Neural progenitor cell (in vitro differentiated cells): ENCODE measurements around the gene PSMD11. TPM values are rescaled to one million over a fixed set of nuclear protein-coding genes. Genes with fewer than 3 reads are reported as not detected.

Source experiments
- DNase-seq: peaks from one replicate; pipeline ENCODE4 v3.0.0-alpha.2; 2016; ENCODE audit warnings: low spot score
- H2AFZ ChIP-seq: fragments of 200-600 bp; sonication (generic); replicated peaks from 2 replicates; pipeline ENCODE4 v1.6.1; 2016; ENCODE audit warnings: antibody characterized with exemption
- H3F3A ChIP-seq: fragments of 200-600 bp; sonication (generic); 2 replicates; pipeline ENCODE4 v1.6.1; 2016; ENCODE audit warnings: antibody characterized with exemption, low read depth
- H3K27ac ChIP-seq: fragments of 200-600 bp; sonication (generic); 2 replicates; pipeline ENCODE4 v1.5.1; 2016; ENCODE audit warnings: mild to moderate bottlenecking
- H3K27me3 ChIP-seq: fragments of 200-600 bp; sonication (generic); 2 replicates; pipeline ENCODE4 v1.6.1; 2016; ENCODE audit warnings: mild to moderate bottlenecking, moderate library complexity
- H3K36me3 ChIP-seq: fragments of 200-600 bp; sonication (generic); 2 replicates; pipeline ENCODE4 v1.5.1; 2016
- H3K4me1 ChIP-seq: fragments of 200-600 bp; sonication (generic); 2 replicates; pipeline ENCODE4 v1.6.1; 2016; ENCODE audit warnings: mixed run types
- H3K4me2 ChIP-seq: fragments of 200-600 bp; sonication (generic); 2 replicates; pipeline ENCODE4 v1.6.1; 2016
- H3K4me3 ChIP-seq: fragments of 200-600 bp; sonication (generic); 2 replicates; pipeline ENCODE4 v1.5.1; 2016
- H3K79me2 ChIP-seq: fragments of 200-600 bp; sonication (generic); 2 replicates; pipeline ENCODE4 v1.6.1; 2016; ENCODE audit warnings: low read depth
- H3K9ac ChIP-seq: fragments of 200-600 bp; sonication (generic); 2 replicates; pipeline ENCODE4 v1.6.1; 2016
- H3K9me3 ChIP-seq: fragments of 200-600 bp; sonication (generic); 2 replicates; pipeline ENCODE4 v1.5.1; 2016; ENCODE audit warnings: low read depth
- H4K20me1 ChIP-seq: fragments of 200-600 bp; sonication (generic); 2 replicates; pipeline ENCODE4 v1.6.1; 2016; ENCODE audit warnings: low read depth
- H3K27ac Mint-ChIP-seq: 3 replicates; pipeline ENCODE4 v1.8.0; 2021; ENCODE audit warnings: mixed read lengths
- H3K27me3 Mint-ChIP-seq: 2 replicates; pipeline ENCODE4 v1.8.0; 2022; ENCODE audit warnings: low read depth, mild to moderate bottlenecking, inconsistent platforms, moderate library complexity, mixed read lengths; ENCODE audit not compliant: insufficient read depth
- H3K36me3 Mint-ChIP-seq: 3 replicates; pipeline ENCODE4 v1.8.0; 2021; ENCODE audit warnings: mixed read lengths
- H3K4me1 Mint-ChIP-seq: 3 replicates; pipeline ENCODE4 v1.8.0; 2021; ENCODE audit warnings: mixed read lengths
- H3K4me3 Mint-ChIP-seq: 3 replicates; pipeline ENCODE4 v1.8.0; 2021; ENCODE audit warnings: mild to moderate bottlenecking, moderate library complexity, mixed read lengths
- H3K9me3 Mint-ChIP-seq: 3 replicates; pipeline ENCODE4 v1.8.0; 2020; ENCODE audit warnings: mixed read lengths
- EZH2 ChIP-seq: fragments of 200-600 bp; sonication (generic); IDR thresholded peaks from 2 replicates; pipeline ENCODE4 v1.6.1; 2017; ENCODE audit warnings: antibody characterized with exemption, mild to moderate bottlenecking, moderate library complexity
- EZH2phosphoT487 ChIP-seq: fragments of 200-600 bp; sonication (generic); IDR thresholded peaks from 2 replicates; pipeline ENCODE4 v1.6.1; 2017; ENCODE audit warnings: antibody characterized with exemption
- total RNA-seq: library from RNA; depleted of rRNA; stranded (reverse); fragments of >200 nt; gene quantifications from 2 replicates; pipeline ENCODE4 v1.2.3, GENCODE V29; 2015; ENCODE audit warnings: low replicate concordance
- TF ChIP-seq, protein P1 (sequence below): fragments of 200-600 bp; sonication (generic); IDR thresholded peaks from 2 replicates; pipeline ENCODE4 v1.5.1; 2017; ENCODE audit warnings: antibody characterized with exemption, mild to moderate bottlenecking

PSMD11 gene
- total RNA-seq, 1 donor from 2014 or later = 101 TPM

DNA sequence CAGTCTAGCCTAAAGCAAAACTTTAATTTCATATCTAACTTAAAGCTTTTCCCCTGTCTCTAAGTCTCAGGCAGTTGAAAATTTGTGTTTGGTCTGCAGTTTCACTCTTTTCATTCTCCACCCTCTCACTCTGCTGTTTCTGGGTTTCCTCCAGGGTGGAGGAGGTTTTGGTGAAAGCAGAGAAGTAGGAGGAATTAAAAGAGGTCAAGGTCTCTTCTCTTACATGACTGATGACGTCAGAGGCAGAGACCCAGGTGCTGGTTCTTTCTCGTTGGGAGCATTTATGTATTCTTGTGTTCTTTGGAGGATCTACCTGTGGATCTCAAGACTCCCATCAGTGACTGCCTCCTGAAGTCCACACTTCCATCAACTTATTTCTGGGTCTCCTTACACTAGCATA, 2.4 kb upstream of the PSMD11 start:
- Mint-ChIP-seq H3K36me3 (peaks cover 1% of the 10 kb centered on the region), H3K27me3 (peaks cover 4% of the 10 kb centered on the region), H3K9me3 (peaks cover 8% of the 10 kb centered on the region), H3K4me3 (no peak overlapping the region), H3K27ac (no peak overlapping the region), H3K4me1 (peaks cover 19% of the 10 kb centered on the region)
- peaks cover 7% of the 10 kb centered on the region for H3K4me1 ChIP-seq
- H3K27ac ChIP-seq = no peak overlapping the region
- TF ChIP-seq EZH2 (no peak), EZH2phosphoT487 (no peak)
- TF ChIP-seq, protein P1, sequence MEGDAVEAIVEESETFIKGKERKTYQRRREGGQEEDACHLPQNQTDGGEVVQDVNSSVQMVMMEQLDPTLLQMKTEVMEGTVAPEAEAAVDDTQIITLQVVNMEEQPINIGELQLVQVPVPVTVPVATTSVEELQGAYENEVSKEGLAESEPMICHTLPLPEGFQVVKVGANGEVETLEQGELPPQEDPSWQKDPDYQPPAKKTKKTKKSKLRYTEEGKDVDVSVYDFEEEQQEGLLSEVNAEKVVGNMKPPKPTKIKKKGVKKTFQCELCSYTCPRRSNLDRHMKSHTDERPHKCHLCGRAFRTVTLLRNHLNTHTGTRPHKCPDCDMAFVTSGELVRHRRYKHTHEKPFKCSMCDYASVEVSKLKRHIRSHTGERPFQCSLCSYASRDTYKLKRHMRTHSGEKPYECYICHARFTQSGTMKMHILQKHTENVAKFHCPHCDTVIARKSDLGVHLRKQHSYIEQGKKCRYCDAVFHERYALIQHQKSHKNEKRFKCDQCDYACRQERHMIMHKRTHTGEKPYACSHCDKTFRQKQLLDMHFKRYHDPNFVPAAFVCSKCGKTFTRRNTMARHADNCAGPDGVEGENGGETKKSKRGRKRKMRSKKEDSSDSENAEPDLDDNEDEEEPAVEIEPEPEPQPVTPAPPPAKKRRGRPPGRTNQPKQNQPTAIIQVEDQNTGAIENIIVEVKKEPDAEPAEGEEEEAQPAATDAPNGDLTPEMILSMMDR = no peak
- no peak overlapping the region for H3K9ac ChIP-seq
- H4K20me1 ChIP-seq = peaks cover 23% of the 10 kb centered on the region
- H3F3A ChIP-seq = no peaks in the 10 kb centered on the region
- H3K9me3 ChIP-seq = no peaks in the 10 kb centered on the region
- no peak overlapping the region for H2AFZ ChIP-seq
- H3K27me3 ChIP-seq = peaks cover 12% of the 10 kb centered on the region
- no peak for DNase-seq
- H3K4me2 ChIP-seq = no peak overlapping the region
- H3K79me2 ChIP-seq = peaks cover 25% of the 10 kb centered on the region
- H3K36me3 ChIP-seq = peaks cover 1% of the 10 kb centered on the region
- no peak overlapping the region for H3K4me3 ChIP-seq

DNA sequence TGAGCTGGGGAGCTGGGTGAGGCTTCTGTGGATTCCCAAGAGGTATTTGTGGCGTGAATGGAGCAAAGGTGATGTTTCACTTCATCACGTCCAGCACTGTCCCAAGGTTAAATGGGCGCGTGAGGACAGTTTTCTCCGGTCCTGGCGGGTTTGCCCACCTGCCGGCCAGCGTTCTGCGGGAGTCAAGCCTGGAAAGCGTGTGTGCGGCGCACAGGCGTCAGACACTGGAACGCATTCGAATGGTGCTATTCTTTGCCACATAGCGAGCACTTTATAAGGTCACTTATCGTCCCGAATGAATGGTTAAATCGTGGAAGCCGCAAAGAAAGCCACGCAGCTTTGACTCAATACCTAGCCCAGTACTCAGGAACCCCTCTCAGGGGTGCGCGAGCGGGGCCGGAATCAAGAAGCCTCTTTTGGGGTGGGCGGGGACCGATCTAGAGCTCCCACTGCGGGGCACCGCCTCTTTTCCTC, 446 bp upstream of the PSMD11 start:
- Mint-ChIP-seq H3K4me1 (peaks cover 22% of the 10 kb centered on the region), H3K27me3 (peaks cover 4% of the 10 kb centered on the region), H3K27ac (no peak overlapping the region), H3K4me3 (peak overlapping the region; percentile 95), H3K36me3 (peaks cover 10% of the 10 kb centered on the region), H3K9me3 (peaks cover 8% of the 10 kb centered on the region)
- Histone ChIP-seq H3K4me3 (peak overlapping the region; percentile 94), H3K4me1 (peaks cover 7% of the 10 kb centered on the region), H3K36me3 (peaks cover 13% of the 10 kb centered on the region), H2AFZ (peak overlapping the region; percentile 96), H3K9ac (no peak overlapping the region), H3F3A (no peaks in the 10 kb centered on the region), H3K27me3 (peaks cover 12% of the 10 kb centered on the region), H4K20me1 (peaks cover 25% of the 10 kb centered on the region), H3K4me2 (peak overlapping the region; percentile 67), H3K27ac (no peak overlapping the region), H3K79me2 (peaks cover 45% of the 10 kb centered on the region), H3K9me3 (no peaks in the 10 kb centered on the region)
- no peak for DNase-seq
- TF ChIP-seq EZH2 = no peak
- TF ChIP-seq, protein P1 = peak; percentile 93
- TF ChIP-seq EZH2phosphoT487 = no peak

DNA sequence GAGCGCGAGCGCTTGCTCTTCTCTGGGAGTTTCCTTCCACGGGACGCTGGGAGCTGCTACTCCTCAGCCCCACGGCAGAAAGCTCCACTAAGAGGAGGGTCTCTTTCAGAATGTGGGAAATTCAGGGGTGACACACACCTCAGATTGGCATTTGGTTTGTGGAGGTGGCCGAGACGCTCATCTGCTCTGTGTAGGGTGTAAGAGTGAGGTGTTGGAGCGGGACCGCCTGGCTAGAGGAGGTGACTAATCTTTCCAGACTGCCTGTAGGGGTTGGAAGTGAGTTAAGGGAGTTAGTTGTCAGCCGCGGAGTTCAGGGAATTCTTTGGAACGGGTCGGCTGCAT, 735 bp downstream of the PSMD11 start:
- H3F3A ChIP-seq = no peaks in the 10 kb centered on the region
- peak; percentile 48 for DNase-seq
- H3K4me1 ChIP-seq = peaks cover 7% of the 10 kb centered on the region
- peak overlapping the region; percentile 72 for H3K27ac ChIP-seq
- H3K4me3 ChIP-seq = peak overlapping the region; percentile 94
- peaks cover 17% of the 10 kb centered on the region for H3K36me3 ChIP-seq
- Mint-ChIP-seq H3K9me3 (peaks cover 8% of the 10 kb centered on the region), H3K36me3 (peaks cover 17% of the 10 kb centered on the region), H3K27ac (peak overlapping the region; percentile 24), H3K4me3 (peak overlapping the region; percentile 95), H3K4me1 (peaks cover 22% of the 10 kb centered on the region), H3K27me3 (peaks cover 4% of the 10 kb centered on the region)
- peak overlapping the region; percentile 92 for H2AFZ ChIP-seq
- peaks cover 12% of the 10 kb centered on the region for H3K27me3 ChIP-seq
- peaks cover 57% of the 10 kb centered on the region for H3K79me2 ChIP-seq
- H4K20me1 ChIP-seq = peaks cover 25% of the 10 kb centered on the region
- peak overlapping the region; percentile 88 for H3K4me2 ChIP-seq
- H3K9me3 ChIP-seq = no peaks in the 10 kb centered on the region
- peak overlapping the region; percentile 97 for H3K9ac ChIP-seq
- TF ChIP-seq EZH2 = no peak
- TF ChIP-seq, protein P1 = no peak
- no peak for TF ChIP-seq EZH2phosphoT487
